Peyer's patch (tissue), 4 donors: ENCODE measurements around the gene HEMK1. TPM values are rescaled to one million over a fixed set of nuclear protein-coding genes. Genes with fewer than 3 reads are reported as not detected.

Source experiments
- DNase-seq, 3 donors: peaks; one replicate each; pipeline ENCODE4 v3.0.0-alpha.2; 2017 to 2019
- H3K27ac ChIP-seq, 4 donors: fragments of 200-600 bp; sonication (generic); one replicate each; pipeline ENCODE4 v1.5.1; 2016 to 2019
- H3K27me3 ChIP-seq, 2 donors: fragments of 200-600 bp; sonication (generic); one replicate each; pipeline ENCODE4 v1.5.1; 2019
- H3K36me3 ChIP-seq, 3 donors: fragments of 200-600 bp; sonication (generic); one replicate each; pipeline ENCODE4 v1.5.1; 2016 to 2019
- H3K4me1 ChIP-seq, 4 donors: fragments of 200-600 bp; sonication (generic); one replicate each; pipeline ENCODE4 v1.5.1; 2016 to 2019
- H3K4me3 ChIP-seq, 4 donors: fragments of 200-600 bp; sonication (generic); 1 replicate in 3 of 4; 2 replicates in 1 of 4; pipeline ENCODE4 v1.5.1; 2016 to 2019; ENCODE audit warnings: mild to moderate bottlenecking in 1 of 4
- H3K9me3 ChIP-seq, 4 donors: fragments of 200-600 bp; sonication (generic); one replicate each; pipeline ENCODE4 v1.5.1; 2016 to 2019; ENCODE audit warnings: mild to moderate bottlenecking in 1 of 4
- POLR2A ChIP-seq, 2 donors: fragments of 450-650 bp; IDR thresholded peaks; one replicate each; pipeline ENCODE4 v1.5.1; 2017; ENCODE audit warnings: antibody characterized with exemption in 2 of 2, mild to moderate bottlenecking in 2 of 2, moderate library complexity in 2 of 2
- total RNA-seq, 4 donors: library from RNA; depleted of rRNA; stranded (reverse); fragments of >200 nt; gene quantifications; one replicate each; pipeline ENCODE4 v1.1.0, GENCODE V29; 2016
- TF ChIP-seq, protein P1 (sequence below), 6 experiments: fragments of 450-650 bp in 4 of 6; fragments of 200-600 bp in 2 of 6; sonication (generic) in 1 of 6; IDR thresholded peaks; one replicate each; pipeline ENCODE4 v1.5.1; 2017 to 2019; ENCODE audit warnings: antibody characterized with exemption in 6 of 6, mild to moderate bottlenecking in 3 of 6, moderate library complexity in 1 of 6

Gene HEMK1
- total RNA-seq, 4 donors from 2014 or later: 8.6 to 15.3 (median 12.5) TPM

DNA sequence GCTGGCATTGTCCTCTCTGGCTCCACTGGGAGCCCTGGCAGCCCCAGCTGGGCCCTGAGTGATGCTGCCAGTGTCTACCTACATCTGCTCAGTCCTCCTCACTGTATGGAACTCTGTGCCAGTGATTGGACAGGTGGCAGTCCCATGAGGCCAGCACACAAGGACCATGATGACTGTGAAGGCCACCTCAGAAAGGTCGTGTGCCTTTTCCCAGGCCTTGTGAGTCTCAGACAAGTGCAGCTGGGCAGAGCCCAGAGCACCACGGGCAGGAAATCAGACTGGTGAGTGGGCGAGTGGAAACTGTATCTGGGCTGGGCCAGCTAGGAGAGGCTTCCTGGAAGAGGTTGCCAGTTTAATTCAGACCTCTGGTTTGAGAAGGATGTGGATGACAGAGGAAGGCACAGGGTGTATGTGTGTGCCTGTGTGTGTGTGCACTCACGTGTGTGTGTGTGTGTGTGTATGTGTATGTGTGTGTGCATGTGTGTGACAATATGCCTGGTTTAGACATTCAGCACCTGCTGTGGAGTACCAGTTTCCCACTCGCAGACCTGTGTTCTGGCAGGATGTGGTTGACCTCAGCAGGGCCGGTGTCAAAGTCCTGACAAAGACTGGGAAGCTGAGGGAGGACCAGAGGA, 54.6 kb downstream of the HEMK1 start:
- Histone ChIP-seq H3K4me1 (peaks cover 0 to 34% (median 11%) of the 10 kb centered on the region in 4 donors), H3K36me3 (no peaks in the 10 kb centered on the region), H3K9me3 (no peaks in the 10 kb centered on the region), H3K27me3 (no peaks in the 10 kb centered on the region), H3K4me3 (no peak overlapping the region), H3K27ac (peak overlapping the region in 2 of 4 donors; percentile 45 to 63)
- TF ChIP-seq, protein P1, sequence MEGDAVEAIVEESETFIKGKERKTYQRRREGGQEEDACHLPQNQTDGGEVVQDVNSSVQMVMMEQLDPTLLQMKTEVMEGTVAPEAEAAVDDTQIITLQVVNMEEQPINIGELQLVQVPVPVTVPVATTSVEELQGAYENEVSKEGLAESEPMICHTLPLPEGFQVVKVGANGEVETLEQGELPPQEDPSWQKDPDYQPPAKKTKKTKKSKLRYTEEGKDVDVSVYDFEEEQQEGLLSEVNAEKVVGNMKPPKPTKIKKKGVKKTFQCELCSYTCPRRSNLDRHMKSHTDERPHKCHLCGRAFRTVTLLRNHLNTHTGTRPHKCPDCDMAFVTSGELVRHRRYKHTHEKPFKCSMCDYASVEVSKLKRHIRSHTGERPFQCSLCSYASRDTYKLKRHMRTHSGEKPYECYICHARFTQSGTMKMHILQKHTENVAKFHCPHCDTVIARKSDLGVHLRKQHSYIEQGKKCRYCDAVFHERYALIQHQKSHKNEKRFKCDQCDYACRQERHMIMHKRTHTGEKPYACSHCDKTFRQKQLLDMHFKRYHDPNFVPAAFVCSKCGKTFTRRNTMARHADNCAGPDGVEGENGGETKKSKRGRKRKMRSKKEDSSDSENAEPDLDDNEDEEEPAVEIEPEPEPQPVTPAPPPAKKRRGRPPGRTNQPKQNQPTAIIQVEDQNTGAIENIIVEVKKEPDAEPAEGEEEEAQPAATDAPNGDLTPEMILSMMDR (IDR thresholded peaks at IDR 0.05): no peak
- peak in 1 of 3 donors; percentile 29 for DNase-seq

DNA sequence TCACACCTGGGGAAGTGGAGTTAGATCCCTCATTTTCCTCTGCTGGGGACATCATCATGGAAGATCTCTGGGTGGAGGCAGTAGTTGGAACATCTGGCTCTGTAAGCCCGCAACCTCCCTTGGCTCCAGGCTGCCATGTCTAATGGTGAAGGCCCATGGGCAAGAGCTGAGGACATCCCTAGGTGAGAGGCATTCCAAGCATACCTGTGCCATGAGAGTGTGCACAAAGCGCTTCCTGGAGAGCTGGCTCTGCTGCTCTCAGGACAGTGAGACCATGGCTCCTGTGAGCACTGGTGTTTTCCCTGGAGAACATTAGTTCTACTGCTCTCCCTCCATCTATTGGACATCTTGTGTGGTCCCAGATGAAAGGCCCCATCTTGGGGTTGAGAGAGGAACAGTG, 55.3 kb downstream of the HEMK1 start:
- DNase-seq: no peak
- Histone ChIP-seq H3K4me1 (peaks cover 0 to 27% (median 10%) of the 10 kb centered on the region in 4 donors), H3K4me3 (no peak overlapping the region), H3K27me3 (no peaks in the 10 kb centered on the region), H3K36me3 (no peaks in the 10 kb centered on the region), H3K9me3 (no peaks in the 10 kb centered on the region), H3K27ac (no peak overlapping the region)
- TF ChIP-seq POLR2A (IDR thresholded peaks at IDR 0.05): no peak
- TF ChIP-seq, protein P1 (IDR thresholded peaks at IDR 0.05): no peak

DNA sequence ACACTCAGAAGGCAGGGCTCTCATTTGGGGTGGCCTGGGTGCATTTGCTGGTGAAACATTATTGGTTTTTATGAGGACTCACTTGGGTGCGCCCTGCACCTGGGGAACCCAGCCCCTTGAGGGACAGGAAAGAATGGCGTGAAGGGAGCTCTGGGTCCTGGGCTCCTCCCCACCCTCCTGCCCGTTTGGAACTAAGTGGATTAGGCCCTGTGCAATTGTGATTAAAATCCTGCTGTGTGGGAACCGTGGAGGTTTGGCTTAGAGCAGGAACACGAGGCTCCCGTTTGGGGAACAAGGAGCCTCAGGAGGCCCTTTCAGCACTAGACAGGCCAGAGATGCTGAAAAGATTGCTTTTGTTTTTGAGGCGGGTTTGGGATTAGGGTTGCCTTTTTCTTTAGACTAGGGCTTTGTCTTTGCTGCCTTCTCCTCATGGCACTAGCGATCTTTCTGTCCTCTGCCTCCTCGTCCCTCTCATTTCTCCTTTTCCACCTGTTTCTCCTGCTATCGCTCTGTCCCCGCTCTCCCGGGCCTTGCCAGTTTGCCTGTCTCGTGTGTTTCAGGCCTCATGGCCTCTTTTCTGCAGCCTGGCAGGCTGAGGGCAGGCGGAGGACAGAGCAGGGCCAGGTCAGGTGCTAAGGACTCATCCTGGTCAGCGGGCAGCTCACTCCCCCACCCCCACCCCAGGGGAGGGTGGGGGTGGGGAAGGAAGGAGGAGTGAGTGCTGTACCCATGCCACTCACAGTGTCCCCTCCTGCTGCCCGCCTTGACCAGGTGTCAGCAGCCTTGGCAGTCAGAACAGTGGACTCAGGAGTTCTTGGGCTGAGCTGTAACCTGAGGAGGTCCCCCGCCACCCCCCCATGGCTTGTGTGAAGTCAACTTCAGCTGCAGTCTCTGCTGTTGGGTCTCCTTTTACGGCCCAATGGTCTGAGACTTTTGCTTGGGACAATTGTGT, 56.2 kb downstream of the HEMK1 start:
- no peak for TF ChIP-seq POLR2A (IDR thresholded peaks at IDR 0.05)
- TF ChIP-seq, protein P1 (IDR thresholded peaks at IDR 0.05): no peak
- Histone ChIP-seq H3K4me1 (peaks cover 0 to 23% (median 7%) of the 10 kb centered on the region in 4 donors), H3K36me3 (no peaks in the 10 kb centered on the region), H3K27ac (no peak overlapping the region), H3K4me3 (no peak overlapping the region), H3K27me3 (no peaks in the 10 kb centered on the region), H3K9me3 (no peaks in the 10 kb centered on the region)
- no peak for DNase-seq

DNA sequence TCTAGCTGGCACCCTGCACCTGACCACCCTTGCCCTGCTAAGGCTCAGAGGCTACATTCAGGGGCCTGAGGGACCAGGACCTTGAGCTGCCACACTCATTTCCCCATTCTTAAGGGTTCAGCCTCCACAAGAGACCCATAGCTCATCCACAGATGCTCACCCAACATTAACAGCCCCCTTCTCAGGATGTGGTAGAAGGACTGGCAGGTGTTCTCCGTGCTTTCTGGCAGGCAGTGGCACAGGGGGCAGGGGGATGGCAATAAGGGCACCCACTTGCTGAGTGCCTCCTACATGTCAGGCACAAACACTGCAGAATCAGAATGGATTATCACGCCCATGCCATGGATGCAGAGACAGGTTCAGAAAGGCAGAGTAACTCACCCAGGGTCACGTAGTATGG, 57.1 kb downstream of the HEMK1 start:
- H3K36me3 ChIP-seq: no peaks in the 10 kb centered on the region

DNA sequence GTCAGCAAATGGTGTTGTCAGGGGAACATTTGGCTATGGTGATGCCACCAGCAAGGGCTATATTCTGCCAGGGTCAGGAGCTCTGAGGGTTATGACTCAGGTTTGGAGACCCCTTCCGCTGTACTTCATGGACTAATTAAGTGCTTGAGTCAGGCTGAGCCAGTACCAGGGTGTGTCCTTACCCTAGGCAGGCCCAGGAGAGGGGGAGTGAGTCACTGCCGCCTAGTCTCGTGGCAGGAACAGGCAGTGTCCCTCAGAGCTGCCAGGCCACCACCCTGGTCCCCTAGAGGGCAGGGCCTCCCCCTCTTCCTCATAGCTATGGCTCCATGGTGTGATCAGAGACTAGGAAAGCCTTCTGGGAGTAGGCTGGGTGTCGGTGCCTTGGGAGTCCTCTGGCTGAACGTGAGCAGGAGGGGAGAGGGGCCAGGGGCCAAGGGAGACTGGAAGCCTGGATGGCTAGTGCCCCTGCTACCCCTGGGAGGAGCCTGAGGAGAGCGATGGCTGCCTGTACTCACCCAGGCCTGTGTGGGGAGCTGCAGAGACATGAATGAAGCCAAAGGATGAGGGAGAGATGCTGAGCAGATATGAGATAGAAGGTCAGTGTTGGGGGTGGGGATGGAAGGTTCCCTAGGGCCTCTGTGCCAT, 58.2 kb downstream of the HEMK1 start:
- Histone ChIP-seq H3K36me3 (no peaks in the 10 kb centered on the region), H3K9me3 (no peaks in the 10 kb centered on the region)
- TF ChIP-seq, protein P1 (IDR thresholded peaks at IDR 0.05): no peak
- no peak for TF ChIP-seq POLR2A (IDR thresholded peaks at IDR 0.05)

More for the DNA sequence above, 57.1 kb downstream of the HEMK1 start:
- peaks cover 0 to 23% (median 8%) of the 10 kb centered on the region in 4 donors for H3K4me1 ChIP-seq
- H3K27ac ChIP-seq: no peak overlapping the region
- H3K27me3 ChIP-seq: no peaks in the 10 kb centered on the region
- H3K4me3 ChIP-seq: no peak overlapping the region
- no peaks in the 10 kb centered on the region for H3K9me3 ChIP-seq
- TF ChIP-seq, protein P1 (IDR thresholded peaks at IDR 0.05): no peak
- no peak for TF ChIP-seq POLR2A (IDR thresholded peaks at IDR 0.05)
- no peak for DNase-seq

More for the DNA sequence above, 58.2 kb downstream of the HEMK1 start:
- Histone ChIP-seq H3K27ac (no peak overlapping the region), H3K4me1 (peaks cover 0 to 20% (median 8%) of the 10 kb centered on the region in 4 donors), H3K27me3 (no peaks in the 10 kb centered on the region), H3K4me3 (no peak overlapping the region)
- no peak for DNase-seq
